Esophagus muscularis mucosa (tissue), 4 donors: ENCODE measurements around the gene KLHL10. TPM values are rescaled to one million over a fixed set of nuclear protein-coding genes. Genes with fewer than 3 reads are reported as not detected.

Experiments
- DNase-seq: peaks from one replicate; pipeline ENCODE4 v3.0.0-alpha.2; 2017; ENCODE audit errors: extremely low spot score
- H3K27ac ChIP-seq, 4 donors: fragments of 200-600 bp; sonication (generic); replicated peaks in 1 of 4; 1 replicate in 3 of 4; 2 replicates in 1 of 4; pipeline ENCODE4 v1.5.1; 2016 to 2019; ENCODE audit warnings: mild to moderate bottlenecking in 1 of 4
- H3K27me3 ChIP-seq, 4 donors: fragments of 200-600 bp; sonication (generic); one replicate each; pipeline versions ENCODE4 v1.5.1 to v1.6.0; 2016 to 2019
- H3K36me3 ChIP-seq, 4 donors: fragments of 200-600 bp; sonication (generic); one replicate each; pipeline ENCODE4 v1.5.1; 2016 to 2019
- H3K4me1 ChIP-seq, 4 donors: fragments of 200-600 bp; sonication (generic); one replicate each; pipeline ENCODE4 v1.5.1; 2016 to 2019
- H3K4me3 ChIP-seq, 4 donors: fragments of 200-600 bp; sonication (generic); 1 replicate in 2 of 4; 2 replicates in 2 of 4; pipeline ENCODE4 v1.5.1; 2016 to 2019; ENCODE audit warnings: mild to moderate bottlenecking in 4 of 4, moderate library complexity in 1 of 4
- H3K9me3 ChIP-seq, 4 donors: fragments of 200-600 bp; sonication (generic); 1 replicate in 3 of 4; 2 replicates in 1 of 4; pipeline ENCODE4 v1.5.1; 2016 to 2019
- EP300 ChIP-seq: sonication (generic); formaldehyde crosslinking; IDR thresholded peaks from one replicate; pipeline ENCODE4 v1.6.1; 2017; ENCODE audit warnings: antibody characterized with exemption
- POLR2A ChIP-seq: fragments of 450-650 bp; IDR thresholded peaks from one replicate; pipeline ENCODE4 v1.6.1; 2017; ENCODE audit warnings: antibody characterized with exemption, moderate library complexity, mild to moderate bottlenecking, low read depth
- POLR2AphosphoS5 ChIP-seq, 2 donors: sonication (generic); formaldehyde crosslinking; IDR thresholded peaks; one replicate each; pipeline ENCODE4 v1.6.1; 2017; ENCODE audit warnings: antibody characterized with exemption in 2 of 2
- WGBS: methylation state at CpG from one replicate; pipeline ENCODE4 v1.1.5; 2018; 5-methylcytosine and 5-hydroxymethylcytosine counted together
- intact Hi-C: fragments of 100-400 bp; cut with DNase I; formaldehyde crosslinking; loops from one replicate; pipeline ENCODE4 v1.15.1; 2023
- total RNA-seq, 4 donors: library from RNA; depleted of rRNA; stranded (reverse); fragments of >200 nt; gene quantifications; one replicate each; pipeline versions ENCODE4 v1.1.0 to v1.2.1, GENCODE V29; 2016
- TF ChIP-seq, protein P1 (sequence below), 3 experiments: fragments of 200-600 bp in 2 of 3; fragments of 450-650 bp in 1 of 3; sonication (generic) in 2 of 3; IDR thresholded peaks; one replicate each; pipeline ENCODE4 v1.5.1; 2017 to 2019; ENCODE audit warnings: antibody characterized with exemption in 3 of 3, mild to moderate bottlenecking in 2 of 3, moderate library complexity in 1 of 3

KLHL10 gene
- total RNA-seq, 4 donors from 2014 or later = 1.7 to 3.0 (median 2.7) TPM

DNA sequence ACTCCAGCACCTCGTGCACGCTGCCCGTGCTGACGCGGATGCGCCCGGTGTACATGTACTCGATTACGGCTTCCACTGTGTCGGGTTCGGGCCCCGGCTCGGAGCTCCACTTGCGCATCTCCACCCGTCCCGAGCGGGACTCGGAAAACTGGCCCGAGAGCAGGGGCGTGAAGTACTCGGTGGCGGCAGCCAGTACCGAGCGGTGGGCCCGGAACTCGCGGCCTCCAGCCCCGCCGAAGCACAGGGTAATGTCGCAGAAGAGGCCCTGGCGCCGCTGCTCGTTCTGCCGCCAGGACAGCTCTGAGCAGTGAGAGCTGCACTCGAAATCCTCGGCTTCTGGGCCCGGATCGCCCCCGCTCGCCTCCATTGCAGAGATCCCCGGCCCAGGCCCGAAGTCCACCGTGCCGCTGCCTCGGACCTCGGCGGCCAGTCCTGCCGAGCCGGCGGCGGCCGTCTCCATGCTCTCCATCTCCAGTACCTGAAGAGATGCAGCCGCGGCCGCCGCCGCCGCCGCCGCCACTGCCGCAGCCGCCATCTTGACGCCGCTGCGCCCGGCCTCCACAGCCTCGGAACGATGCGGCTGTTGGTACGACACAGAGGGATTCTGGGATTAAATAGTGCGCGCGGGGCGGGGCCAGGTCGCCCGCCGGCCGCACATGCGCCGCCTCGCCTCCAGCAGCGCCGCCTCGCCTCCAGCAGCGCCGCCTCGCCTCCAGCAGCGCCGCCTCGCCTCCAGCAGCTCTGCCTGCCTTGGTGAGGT is 27.4 kb downstream of the KLHL10 start, which contains the start of gene KLHL11:
TSS of gene KLHL11 (minus strand) at position 588 of the 760 bp plus-strand sequence. CDS start at position 535, 53 bp downstream.
- TF ChIP-seq EP300 (no peak), POLR2A (peak; percentile 53), POLR2AphosphoS5 (IDR thresholded peaks at IDR 0.05) (peak; percentile 94)
- TF ChIP-seq, protein P1, sequence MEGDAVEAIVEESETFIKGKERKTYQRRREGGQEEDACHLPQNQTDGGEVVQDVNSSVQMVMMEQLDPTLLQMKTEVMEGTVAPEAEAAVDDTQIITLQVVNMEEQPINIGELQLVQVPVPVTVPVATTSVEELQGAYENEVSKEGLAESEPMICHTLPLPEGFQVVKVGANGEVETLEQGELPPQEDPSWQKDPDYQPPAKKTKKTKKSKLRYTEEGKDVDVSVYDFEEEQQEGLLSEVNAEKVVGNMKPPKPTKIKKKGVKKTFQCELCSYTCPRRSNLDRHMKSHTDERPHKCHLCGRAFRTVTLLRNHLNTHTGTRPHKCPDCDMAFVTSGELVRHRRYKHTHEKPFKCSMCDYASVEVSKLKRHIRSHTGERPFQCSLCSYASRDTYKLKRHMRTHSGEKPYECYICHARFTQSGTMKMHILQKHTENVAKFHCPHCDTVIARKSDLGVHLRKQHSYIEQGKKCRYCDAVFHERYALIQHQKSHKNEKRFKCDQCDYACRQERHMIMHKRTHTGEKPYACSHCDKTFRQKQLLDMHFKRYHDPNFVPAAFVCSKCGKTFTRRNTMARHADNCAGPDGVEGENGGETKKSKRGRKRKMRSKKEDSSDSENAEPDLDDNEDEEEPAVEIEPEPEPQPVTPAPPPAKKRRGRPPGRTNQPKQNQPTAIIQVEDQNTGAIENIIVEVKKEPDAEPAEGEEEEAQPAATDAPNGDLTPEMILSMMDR (IDR thresholded peaks at IDR 0.05) = peak in 2 of 3 experiments; percentile 8 to 18
- intact Hi-C loops = loop anchor here (5.0 kb wide), 1 partner anchor 53 kb away; the partner anchor contains the start of genes FKBP10 and P3H4
- no peaks in the 10 kb centered on the region for H3K27me3 ChIP-seq
- peak; percentile 93 for DNase-seq
- 0% methylated on average over 10 of the region's 90 CpGs for WGBS
- peaks cover 28 to 49% (median 40%) of the 10 kb centered on the region in 4 donors for H3K4me1 ChIP-seq
- no peaks in the 10 kb centered on the region for H3K9me3 ChIP-seq
- peaks cover 7 to 33% (median 29%) of the 10 kb centered on the region in 4 donors for H3K36me3 ChIP-seq
- H3K27ac ChIP-seq = peak within 1 kb of the TSS; percentile 88 to 96 (median 93)
- H3K4me3 ChIP-seq = peak within 1 kb of the TSS; percentile 78 to 91 (median 80)

DNA sequence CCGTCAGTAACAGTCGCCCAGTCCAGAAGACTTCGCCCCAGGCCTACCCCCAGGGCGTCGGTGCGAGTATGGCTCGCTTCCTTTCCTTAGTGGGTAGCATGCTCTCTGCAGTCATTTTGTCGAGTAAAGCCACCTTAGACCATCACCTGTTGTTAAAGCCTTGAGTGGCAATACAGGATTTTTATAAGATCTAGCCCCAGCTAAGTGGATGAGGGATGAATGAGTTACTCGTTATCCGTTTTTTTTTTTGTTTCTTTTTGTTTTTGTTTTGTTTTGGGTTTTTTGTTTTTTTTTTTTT is 27.9 kb downstream of the KLHL10 start:
- Histone ChIP-seq H3K4me3 (peak overlapping the region; percentile 78 to 91 (median 80)), H3K9me3 (no peaks in the 10 kb centered on the region), H3K27ac (peak overlapping the region; percentile 88 to 96 (median 93)), H3K4me1 (peaks cover 28 to 44% (median 36%) of the 10 kb centered on the region in 4 donors), H3K36me3 (peaks cover 7 to 38% (median 35%) of the 10 kb centered on the region in 4 donors), H3K27me3 (no peaks in the 10 kb centered on the region)
- intact Hi-C loops = loop anchor here (5.0 kb wide), 1 partner anchor 53 kb away; the partner anchor contains the start of genes FKBP10 and P3H4
- no peak for DNase-seq
- TF ChIP-seq, protein P1 (IDR thresholded peaks at IDR 0.05) = peak in 1 of 3 experiments; percentile 39
- no peak for TF ChIP-seq POLR2AphosphoS5 (IDR thresholded peaks at IDR 0.05)
- WGBS = 0% methylated on average over 10 of the region's 10 CpGs

DNA sequence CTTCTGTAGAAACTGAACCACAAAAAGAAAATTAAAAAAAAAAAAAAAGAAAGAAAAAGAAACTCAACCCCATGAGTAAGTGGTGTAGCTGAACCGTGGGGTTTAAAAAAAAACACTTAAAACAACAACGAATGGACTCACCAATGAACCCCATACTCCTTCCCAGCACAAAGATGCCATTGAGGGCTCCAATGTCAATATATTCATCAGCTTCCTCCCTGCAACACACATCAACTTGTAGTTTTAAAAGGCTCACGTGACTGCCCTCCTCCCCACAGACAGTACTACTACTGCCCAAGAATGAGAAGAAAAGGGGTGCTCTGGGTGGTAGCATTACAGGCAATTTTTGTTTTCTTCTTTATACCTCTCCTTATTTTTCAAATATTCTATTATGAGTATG is 30.9 kb downstream of the KLHL10 start:
- H3K27ac ChIP-seq = no peak overlapping the region
- H3K9me3 ChIP-seq = no peaks in the 10 kb centered on the region
- DNase-seq = no peak
- WGBS = 64% methylated on average over 3 of the region's 3 CpGs
- no peak overlapping the region for H3K4me3 ChIP-seq
- no peaks in the 10 kb centered on the region for H3K27me3 ChIP-seq
- H3K36me3 ChIP-seq = peaks cover 29 to 69% (median 64%) of the 10 kb centered on the region in 4 donors
- intact Hi-C loops = loop anchor here (5.0 kb wide), 1 partner anchor 56 kb away; the partner anchor contains the start of genes FKBP10 and P3H4
- peaks cover 8 to 13% (median 10%) of the 10 kb centered on the region in 4 donors for H3K4me1 ChIP-seq
- TF ChIP-seq EP300 (no peak), POLR2A (no peak), POLR2AphosphoS5 (IDR thresholded peaks at IDR 0.05) (no peak)
- TF ChIP-seq, protein P1 (IDR thresholded peaks at IDR 0.05) = no peak

DNA sequence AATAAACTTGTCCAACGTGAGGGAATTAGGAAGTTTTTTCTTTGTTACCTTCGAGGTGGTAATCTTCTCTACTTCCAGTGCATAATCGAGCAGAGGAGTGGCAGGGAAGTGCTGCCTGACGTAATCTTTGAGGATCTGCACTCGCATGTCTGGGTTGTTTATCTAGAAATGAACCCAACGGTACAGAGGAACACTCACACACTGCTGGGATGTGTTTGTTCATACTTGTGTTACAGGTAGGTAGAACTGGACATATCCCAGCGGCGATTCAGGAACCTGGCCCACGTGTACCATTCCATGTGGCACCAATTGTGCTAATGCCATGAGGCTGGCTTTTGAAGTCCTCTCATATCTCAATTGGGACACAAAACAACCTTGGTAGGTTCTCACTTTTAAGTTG is 31.8 kb downstream of the KLHL10 start:
- Histone ChIP-seq H3K9me3 (no peaks in the 10 kb centered on the region), H3K27ac (no peak overlapping the region), H3K4me3 (no peak overlapping the region), H3K36me3 (peaks cover 31 to 77% (median 73%) of the 10 kb centered on the region in 4 donors), H3K4me1 (peaks cover 0 to 5% (median 2%) of the 10 kb centered on the region in 4 donors), H3K27me3 (no peaks in the 10 kb centered on the region)
- TF ChIP-seq EP300 (no peak), POLR2AphosphoS5 (IDR thresholded peaks at IDR 0.05) (no peak), POLR2A (no peak)
- TF ChIP-seq, protein P1 (IDR thresholded peaks at IDR 0.05) = no peak
- intact Hi-C loops = loop anchor here (5.0 kb wide), 1 partner anchor 57 kb away; the partner anchor contains the start of genes FKBP10 and P3H4
- no peak for DNase-seq
- WGBS = 75% methylated on average over 9 of the region's 9 CpGs
